OCI-M2 (cell line): Measurements from ENCODE around the gene SMPD3.

Experiments used
- DNase-seq: peaks from one replicate; lab custom pipeline; 2025; ENCODE audit not compliant: unreplicated experiment; lab: John Stamatoyannopoulos, UW

SMPD3 gene

GRCh38 chr16:68408428-68408827 is 39.9 kb downstream of the SMPD3 start:
- no peak for DNase-seq

GRCh38 chr16:68406458-68407152 is 41.7 kb downstream of the SMPD3 start:
- no peak for DNase-seq

DNA sequence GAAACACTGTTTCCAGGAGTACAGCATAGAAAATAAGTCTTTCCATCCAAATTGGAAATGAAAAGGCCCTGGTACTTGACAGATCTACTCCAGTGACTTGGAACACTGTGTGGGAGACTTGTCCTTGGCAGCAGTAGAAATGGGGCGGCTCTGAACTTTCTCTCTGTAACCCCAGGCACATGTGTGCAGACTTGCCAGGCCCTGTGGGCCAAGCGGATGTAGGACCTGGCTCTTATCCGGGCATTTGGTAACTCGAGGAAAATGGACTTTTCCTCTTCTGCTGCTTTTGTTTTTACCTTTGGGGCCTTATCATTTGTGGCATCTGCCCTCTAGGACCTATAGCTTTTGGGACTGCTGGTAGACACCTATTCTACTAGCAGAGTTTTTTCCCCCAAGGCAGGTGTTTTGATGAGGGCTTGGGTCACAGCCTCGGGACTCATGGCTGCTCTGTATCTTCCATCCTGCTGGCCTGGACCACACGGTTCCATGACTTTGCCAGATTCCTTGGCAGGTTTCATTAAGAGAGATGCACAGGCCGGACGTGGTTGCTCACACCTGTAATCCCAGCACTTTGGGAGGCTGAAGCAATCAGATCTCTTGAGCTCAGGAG is 43.5 kb downstream of the SMPD3 start:
- no peak for DNase-seq

DNA sequence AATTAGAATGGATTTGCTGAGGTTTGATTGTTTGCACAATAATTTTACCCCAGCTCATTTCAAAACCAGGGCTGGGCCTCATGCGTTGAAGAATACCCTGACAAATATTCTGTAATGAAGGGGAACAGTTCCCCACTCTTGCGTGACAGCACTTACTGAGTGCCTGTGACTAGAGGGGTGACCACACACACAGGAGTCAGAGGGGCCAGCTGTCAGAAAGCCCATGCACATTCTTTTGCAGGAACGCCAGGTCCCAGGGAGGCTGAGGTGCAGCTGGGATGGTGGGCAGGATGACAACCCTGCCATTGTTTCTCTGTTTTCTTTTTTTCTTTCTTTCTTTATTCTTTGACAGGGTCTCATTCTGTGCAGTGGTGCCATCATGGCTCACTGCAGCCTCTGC is 44.6 kb downstream of the SMPD3 start:
- DNase-seq: no peak

DNA sequence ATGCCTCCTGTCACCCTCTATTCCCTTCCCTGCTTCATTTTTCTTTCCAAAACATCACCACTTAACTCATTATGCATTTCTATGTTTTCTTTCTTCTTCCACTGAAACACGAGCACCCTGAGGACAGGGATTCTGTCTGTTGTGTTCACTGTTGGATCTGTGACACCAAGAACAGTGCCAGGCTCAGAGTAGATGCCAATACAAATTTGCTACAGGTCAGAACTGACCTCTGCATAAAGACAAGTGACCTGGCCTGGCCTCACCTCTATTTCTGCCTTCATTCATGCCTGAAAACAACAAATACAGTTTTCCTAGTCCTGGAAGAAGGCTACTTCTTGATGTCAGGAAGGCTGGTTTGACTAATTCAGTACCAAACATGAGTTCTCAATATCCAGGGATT is 45.1 kb downstream of the SMPD3 start:
- no peak for DNase-seq

GRCh38 chr16:68402748-68403040 is 45.6 kb downstream of the SMPD3 start:
- no peak for DNase-seq

GRCh38 chr16:68401871-68402747 is 46.2 kb downstream of the SMPD3 start:
- no peak for DNase-seq

- DNase-seq: no peak
These were observed 47.3 kb downstream of the SMPD3 start for GRCh38 chr16:68400924-68401460.

- DNase-seq: no peak
These were observed 48.0 kb downstream of the SMPD3 start for GRCh38 chr16:68400083-68400923.

GRCh38 chr16:68399456-68399855 is 48.9 kb downstream of the SMPD3 start:
- no peak for DNase-seq

DNA sequence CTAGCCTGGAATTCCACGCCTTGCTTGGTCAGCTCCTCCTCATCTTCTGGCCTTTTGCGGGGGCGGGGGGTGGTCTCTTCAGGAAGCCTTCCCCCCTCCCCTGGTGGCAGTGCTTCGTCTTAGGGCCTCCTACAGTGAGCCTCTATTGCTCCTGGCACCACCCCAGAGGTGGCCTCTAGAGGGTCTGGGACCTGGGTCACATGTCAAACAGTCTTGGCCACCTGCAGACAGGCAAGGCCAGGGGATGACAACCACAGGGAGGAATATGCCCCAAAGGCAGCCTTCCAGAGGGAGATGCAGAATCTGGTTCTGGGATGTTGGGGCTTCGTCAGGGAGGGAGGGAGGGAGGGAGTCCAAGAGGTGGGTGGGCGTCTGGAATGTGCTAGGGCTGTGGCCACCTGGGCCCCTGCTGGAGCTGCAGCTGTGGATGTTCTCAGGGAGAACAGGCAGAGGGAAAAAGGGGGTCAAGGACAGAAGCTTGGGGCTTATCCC is 50.6 kb downstream of the SMPD3 start:
- DNase-seq: no peak

- DNase-seq: no peak
These were observed 51.8 kb downstream of the SMPD3 start for GRCh38 chr16:68396481-68396880.

- no peak for DNase-seq
These were observed 52.5 kb downstream of the SMPD3 start for GRCh38 chr16:68395815-68396214.

GRCh38 chr16:68395167-68395786 is 53.0 kb downstream of the SMPD3 start:
- DNase-seq: no peak

DNA sequence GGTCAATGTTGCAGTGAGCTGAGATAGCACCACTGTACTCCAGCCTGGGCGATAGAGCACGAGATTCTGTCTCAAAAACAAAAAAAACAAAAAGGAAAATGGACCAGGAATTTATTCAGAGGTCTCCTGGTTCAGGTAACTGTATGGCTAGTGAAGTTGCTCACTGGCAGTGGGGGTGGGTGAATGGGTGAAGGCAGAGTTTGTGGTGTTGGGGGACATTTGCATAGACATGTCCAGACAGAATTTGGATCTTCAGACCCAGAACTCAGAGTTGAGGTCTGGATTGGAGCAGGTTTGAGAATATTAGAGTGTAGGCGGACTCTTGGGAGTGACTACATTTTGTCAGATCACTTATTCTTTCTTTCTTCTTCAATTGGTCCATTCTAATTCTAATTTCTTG is 55.0 kb downstream of the SMPD3 start:
- DNase-seq: no peak

GRCh38 chr16:68389750-68390371 is 58.4 kb downstream of the SMPD3 start:
- no peak for DNase-seq

DNA sequence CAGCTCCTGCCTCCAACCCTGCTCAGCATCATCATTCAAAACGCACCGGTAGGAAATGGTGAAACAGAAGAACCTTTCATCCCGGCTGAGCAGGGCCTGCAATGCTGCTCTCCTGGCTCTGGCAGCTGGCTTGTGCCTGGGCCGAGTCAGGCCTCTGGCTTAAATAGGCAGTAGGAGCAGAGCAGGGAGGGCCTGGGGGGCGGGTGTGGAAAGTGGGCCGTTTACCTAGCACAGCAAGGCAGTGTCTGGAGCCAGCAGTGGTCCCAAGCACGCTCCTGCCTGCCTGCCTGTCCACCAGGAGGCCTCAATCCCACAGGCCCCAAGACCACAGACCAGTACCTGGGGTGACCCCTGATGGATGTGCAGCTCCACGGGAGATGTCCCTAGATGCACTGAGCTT is 59.3 kb downstream of the SMPD3 start:
- DNase-seq: no peak

DNA sequence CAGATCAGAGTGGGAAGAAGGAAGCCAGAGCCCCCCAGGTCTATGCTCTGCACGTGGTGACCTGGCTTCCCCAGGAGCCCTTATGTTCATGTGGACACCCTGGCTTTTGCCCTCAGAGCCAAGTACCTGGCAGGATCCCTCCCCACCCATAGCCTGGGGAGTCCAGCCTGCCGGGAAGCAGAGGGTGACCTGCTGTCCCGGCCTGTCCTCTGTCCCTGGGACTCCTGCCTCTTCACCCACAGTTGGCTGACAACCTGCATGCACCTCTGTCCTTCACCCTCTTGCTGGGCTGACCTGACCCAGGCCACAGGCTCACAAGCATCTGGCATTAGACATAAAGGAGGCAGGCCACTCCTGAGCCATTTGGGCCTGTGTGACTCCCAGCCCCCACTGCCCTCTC is 60.2 kb downstream of the SMPD3 start:
- no peak for DNase-seq

- no peak for DNase-seq
These were observed 61.0 kb downstream of the SMPD3 start for GRCh38 chr16:68387301-68387700.

GRCh38 chr16:68386628-68387027 is 61.7 kb downstream of the SMPD3 start:
- DNase-seq: no peak
